B cell (primary cell): Measurements from ENCODE around the gene HOXC13. TPM values are rescaled to one million over a fixed set of nuclear protein-coding genes. Genes with fewer than 3 reads are reported as not detected.

Experiments used
- ATAC-seq: fragments of 200-7000 bp; cut with Tn5 transposase; one replicate; pipeline ENCODE4 v1.10.0; 2021; ENCODE audit warnings: low read depth, mild to moderate bottlenecking, moderate number of reproducible peaks, moderate library complexity
- CTCF ChIA-PET: fragments of 350-600 bp; sonication (Branson Sonifier 250); formaldehyde crosslinking; loops from one replicate; lab custom pipeline; 2021; ENCODE audit warnings: antibody characterized with exemption, inconsistent platforms; lab: Charles Lee
- POLR2A ChIA-PET: fragments of 350-600 bp; sonication (Branson Sonifier 250); formaldehyde crosslinking; loops from one replicate; lab custom pipeline; 2021; ENCODE audit warnings: antibody characterized with exemption; lab: Charles Lee
- DNase-seq: peaks from one replicate; pipeline ENCODE4 v3.0.0; 2013
- H2AFZ ChIP-seq: 2 replicates; pipeline ENCODE4 v1.6.1; 2012; ENCODE audit warnings: mild to moderate bottlenecking, low read depth, low read length; ENCODE audit not compliant: insufficient read depth, poor library complexity, severe bottlenecking
- H3K27ac ChIP-seq, 2 donors: 1 replicate in 1 of 2; 2 replicates in 1 of 2; pipeline ENCODE4 v1.5.1; 2012 to 2013; ENCODE audit warnings: low read length in 2 of 2, mild to moderate bottlenecking in 2 of 2, moderate library complexity in 1 of 2
- H3K27me3 ChIP-seq, 4 experiments: fragments of 200-600 bp in 1 of 4; sonication (generic) in 1 of 4; replicated peaks in 1 of 4; 1 replicate in 2 of 4; 2 replicates in 2 of 4; pipeline versions ENCODE4 v1.6.1 to v1.7.0; 2013 to 2016; ENCODE audit warnings: low read length in 3 of 4, mild to moderate bottlenecking in 2 of 4, mixed read lengths in 1 of 4, moderate library complexity in 1 of 4; ENCODE audit not compliant: insufficient read depth in 4 of 4, control insufficient read depth in 3 of 4; ENCODE audit errors: control extremely low read depth in 1 of 4
- H3K36me3 ChIP-seq, 2 experiments: replicated peaks in 1 of 2; 1 replicate in 1 of 2; 2 replicates in 1 of 2; pipeline versions ENCODE4 v1.6.1 to v1.7.1; 2013; ENCODE audit warnings: low read length in 1 of 2; ENCODE audit not compliant: insufficient read depth in 2 of 2, control insufficient read depth in 1 of 2; ENCODE audit errors: control extremely low read depth in 1 of 2, extremely low read depth in 1 of 2
- H3K4me1 ChIP-seq, 2 donors: fragments of 200-600 bp in 1 of 2; sonication (generic) in 1 of 2; 1 replicate in 1 of 2; 2 replicates in 1 of 2; pipeline versions ENCODE4 v1.5.1 to v1.6.1; 2013 to 2017; ENCODE audit warnings: low read length in 2 of 2; ENCODE audit not compliant: control insufficient read depth in 2 of 2, insufficient read depth in 2 of 2
- H3K4me2 ChIP-seq: replicated peaks from 2 replicates; pipeline ENCODE3; 2012; ENCODE audit warnings: mild to moderate bottlenecking, low read depth, low read length; ENCODE audit not compliant: poor library complexity, severe bottlenecking
- H3K4me3 ChIP-seq, 5 experiments: fragments of 200-600 bp in 1 of 5; sonication (generic) in 1 of 5; 1 replicate in 3 of 5; 2 replicates in 2 of 5; pipeline versions ENCODE4 v1.5.1 to v1.7.0; 2011 to 2016; ENCODE audit warnings: low read length in 4 of 5, mild to moderate bottlenecking in 4 of 5, low read depth in 2 of 5, control low read depth in 1 of 5, moderate library complexity in 1 of 5; ENCODE audit not compliant: insufficient read depth in 1 of 5; ENCODE audit errors: control extremely low read depth in 1 of 5, extremely low read depth in 1 of 5
- H3K79me2 ChIP-seq: fragments of 200-600 bp; sonication (generic); one replicate; pipeline ENCODE4 v1.6.0; 2016; ENCODE audit warnings: low read length; ENCODE audit not compliant: control insufficient read depth, insufficient read depth
- H3K9ac ChIP-seq: fragments of 200-600 bp; sonication (generic); 2 replicates; pipeline ENCODE4 v1.6.1; 2017; ENCODE audit warnings: mild to moderate bottlenecking, low read length, moderate library complexity
- H3K9me3 ChIP-seq, 3 donors: one replicate each; pipeline versions ENCODE4 v1.6.1 to v1.7.1; 2013; ENCODE audit warnings: low read length in 2 of 3; ENCODE audit not compliant: control insufficient read depth in 2 of 3, insufficient read depth in 1 of 3; ENCODE audit errors: control extremely low read depth in 1 of 3
- H4K20me1 ChIP-seq: 2 replicates; pipeline ENCODE4 v1.6.0; 2012; ENCODE audit warnings: mild to moderate bottlenecking, low read length; ENCODE audit not compliant: insufficient read depth, control insufficient read depth, poor library complexity, severe bottlenecking
- H3K27ac Mint-ChIP-seq: one replicate; pipeline ENCODE4 v1.8.0; 2021; ENCODE audit warnings: mixed read lengths
- H3K27me3 Mint-ChIP-seq: one replicate; pipeline ENCODE4 v1.8.0; 2021; ENCODE audit warnings: mixed read lengths
- H3K4me1 Mint-ChIP-seq: one replicate; pipeline ENCODE4 v1.8.0; 2021; ENCODE audit warnings: mixed read lengths
- H3K4me3 Mint-ChIP-seq: one replicate; pipeline ENCODE4 v1.8.0; 2021; ENCODE audit warnings: mixed read lengths
- H3K9me3 Mint-ChIP-seq: one replicate; pipeline ENCODE4 v1.8.0; 2022; ENCODE audit warnings: mixed read lengths; ENCODE audit not compliant: insufficient read depth
- EZH2 ChIP-seq: IDR thresholded peaks from 2 replicates; pipeline ENCODE4 v1.6.1; 2012; ENCODE audit warnings: borderline replicate concordance, low read depth, mild to moderate bottlenecking, moderate library complexity, low read length; ENCODE audit not compliant: insufficient read depth, poor library complexity, severe bottlenecking
- WGBS: methylation state at CpG from one replicate; pipeline ENCODE4 v1.1.5; 2013; ENCODE audit warnings: missing lambda C conversion rate; ENCODE audit not compliant: insufficient coverage; 5-methylcytosine and 5-hydroxymethylcytosine counted together
- intact Hi-C: fragments of 100-400 bp; cut with micrococcal nuclease; formaldehyde crosslinking; loops from one replicate; pipeline ENCODE4 v1.10.0; 2022
- polyA plus RNA-seq: library from polyadenylated mRNA; depleted of rRNA; stranded (reverse); fragments of >200 nt; gene quantifications from 2 replicates; pipeline ENCODE4 v1.2.3, GENCODE V29; 2012
- total RNA-seq, 2 donors: library from RNA; stranded (reverse); fragments of 120-200 nt in 1 of 2; gene quantifications; 1 replicate in 1 of 2; 2 replicates in 1 of 2; pipeline versions ENCODE4 v1.2.3 to v1.2.4, GENCODE V29; 2013 to 2022
- TF ChIP-seq, protein P1 (sequence below): fragments of 200-600 bp; IDR thresholded peaks from one replicate; pipeline ENCODE4 v1.8.0; 2022; ENCODE audit warnings: antibody characterized with exemption, mild to moderate bottlenecking

HOXC13 gene
- total and polyA plus RNA-seq, 2 donors (not counting 1 experiment from before 2014, with no cell fraction given), result not detected

DNA sequence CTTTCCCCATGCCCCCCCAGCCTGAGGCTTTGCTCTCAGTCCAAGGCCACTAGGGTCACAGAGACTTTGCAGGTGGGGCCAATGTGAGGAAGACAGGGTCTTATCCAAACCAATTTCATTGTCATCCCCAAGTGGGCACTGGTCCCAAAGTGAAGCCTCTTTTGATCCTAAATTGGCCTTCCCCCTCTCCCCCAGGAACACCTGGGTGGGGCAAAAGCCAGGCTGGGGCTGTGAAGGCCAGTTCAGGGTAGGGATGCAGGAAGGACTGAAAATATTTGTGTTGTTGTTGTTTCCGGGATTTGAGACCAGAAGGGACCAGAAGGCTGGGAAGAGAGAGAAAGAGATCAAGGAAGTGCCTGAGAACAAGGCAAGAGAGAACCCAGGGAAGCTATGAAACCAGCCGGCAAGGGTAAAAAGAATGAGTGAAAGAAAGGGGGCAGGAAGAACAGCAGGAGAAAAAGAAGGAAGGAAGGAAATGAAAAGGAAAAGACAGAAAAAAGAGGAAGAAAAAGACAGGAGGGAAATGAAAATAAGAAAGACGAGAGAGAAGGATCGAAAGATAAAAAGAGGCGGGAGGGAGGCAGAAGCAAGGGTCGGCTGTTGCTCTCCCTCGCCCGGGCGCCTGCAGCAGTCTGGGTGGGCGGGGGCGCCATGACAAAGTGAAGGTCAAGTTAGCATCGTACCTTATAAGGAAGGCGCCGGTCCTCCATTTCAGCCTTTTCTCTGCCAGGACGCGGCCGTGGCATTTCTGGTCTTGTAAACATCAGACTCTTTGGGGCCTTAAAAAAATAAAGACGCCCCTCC is 26.9 kb downstream of the HOXC13 start:
- ChIA-PET CTCF (interaction anchor here (0.7 kb wide), 1 partner anchor 241 kb away, joined by 3 read pairs; no protein-coding TSS in a partner anchor), POLR2A (interaction anchor here (0.6 kb wide), 1 partner anchor 43 kb away, joined by 5 read pairs; the partner anchor contains the start of gene HOXC8)
- Histone ChIP-seq H2AFZ (no peak overlapping the region), H3K36me3 (no peaks in the 10 kb centered on the region), H3K4me3 (no peak overlapping the region), H3K9me3 (peaks cover 1 to 67% (median 3%) of the 10 kb centered on the region in 3 donors), H3K27me3 (peaks cover 1 to 99% (median 92%) of the 10 kb centered on the region in 4 experiments), H3K79me2 (no peaks in the 10 kb centered on the region), H4K20me1 (no peaks in the 10 kb centered on the region), H3K4me2 (peak overlapping the region; percentile 39), H3K27ac (no peak overlapping the region), H3K4me1 (peaks cover 28 to 54% of the 10 kb centered on the region in 2 donors), H3K9ac (no peak overlapping the region)
- intact Hi-C loops, result loop anchor here (5.0 kb wide), 1 partner anchor 67 kb away; the partner anchor contains the start of gene HOXC5
- DNase-seq, result peak; percentile 31
- Mint-ChIP-seq H3K9me3 (no peaks in the 10 kb centered on the region), H3K4me1 (peaks cover 21% of the 10 kb centered on the region), H3K27me3 (peaks cover 90% of the 10 kb centered on the region), H3K4me3 (peak overlapping the region; percentile 38), H3K27ac (no peak overlapping the region)
- no peak for ATAC-seq
- TF ChIP-seq EZH2, result peak; percentile 22
- TF ChIP-seq, protein P1, sequence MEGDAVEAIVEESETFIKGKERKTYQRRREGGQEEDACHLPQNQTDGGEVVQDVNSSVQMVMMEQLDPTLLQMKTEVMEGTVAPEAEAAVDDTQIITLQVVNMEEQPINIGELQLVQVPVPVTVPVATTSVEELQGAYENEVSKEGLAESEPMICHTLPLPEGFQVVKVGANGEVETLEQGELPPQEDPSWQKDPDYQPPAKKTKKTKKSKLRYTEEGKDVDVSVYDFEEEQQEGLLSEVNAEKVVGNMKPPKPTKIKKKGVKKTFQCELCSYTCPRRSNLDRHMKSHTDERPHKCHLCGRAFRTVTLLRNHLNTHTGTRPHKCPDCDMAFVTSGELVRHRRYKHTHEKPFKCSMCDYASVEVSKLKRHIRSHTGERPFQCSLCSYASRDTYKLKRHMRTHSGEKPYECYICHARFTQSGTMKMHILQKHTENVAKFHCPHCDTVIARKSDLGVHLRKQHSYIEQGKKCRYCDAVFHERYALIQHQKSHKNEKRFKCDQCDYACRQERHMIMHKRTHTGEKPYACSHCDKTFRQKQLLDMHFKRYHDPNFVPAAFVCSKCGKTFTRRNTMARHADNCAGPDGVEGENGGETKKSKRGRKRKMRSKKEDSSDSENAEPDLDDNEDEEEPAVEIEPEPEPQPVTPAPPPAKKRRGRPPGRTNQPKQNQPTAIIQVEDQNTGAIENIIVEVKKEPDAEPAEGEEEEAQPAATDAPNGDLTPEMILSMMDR, result no peak
- WGBS, result 5% methylated on average over 18 of the region's 18 CpGs

DNA sequence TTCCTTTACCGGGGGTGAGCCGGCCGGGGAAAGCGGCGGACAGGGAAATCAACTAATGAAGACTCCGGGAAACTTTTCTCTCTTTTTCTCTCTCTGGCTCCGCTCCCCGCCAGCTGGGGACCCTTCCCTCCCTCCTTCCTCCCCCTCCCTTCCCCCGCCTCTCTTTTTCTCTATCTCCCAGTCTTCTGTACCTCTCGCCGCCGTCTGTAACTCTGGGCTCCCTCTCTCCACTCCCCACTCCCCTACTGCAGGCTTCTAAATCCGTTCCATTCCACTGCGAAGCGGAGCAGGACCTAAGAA is 27.4 kb downstream of the HOXC13 start:
- H3K9me3 ChIP-seq, result peaks cover 1 to 61% (median 3%) of the 10 kb centered on the region in 3 donors
- H3K79me2 ChIP-seq, result no peaks in the 10 kb centered on the region
- no peak overlapping the region for H3K4me3 ChIP-seq
- peaks cover 23 to 50% of the 10 kb centered on the region in 2 donors for H3K4me1 ChIP-seq
- TF ChIP-seq, protein P1, result no peak
- TF ChIP-seq EZH2, result no peak
- Mint-ChIP-seq H3K4me1 (peaks cover 20% of the 10 kb centered on the region), H3K9me3 (no peaks in the 10 kb centered on the region), H3K4me3 (no peak overlapping the region), H3K27ac (no peak overlapping the region), H3K27me3 (peaks cover 93% of the 10 kb centered on the region)
- no peak for DNase-seq
- CTCF ChIA-PET, result no interaction called here
- H3K9ac ChIP-seq, result no peak overlapping the region
- POLR2A ChIA-PET, result no interaction called here
- no peak overlapping the region for H2AFZ ChIP-seq
- no peaks in the 10 kb centered on the region for H4K20me1 ChIP-seq
- H3K4me2 ChIP-seq, result peak overlapping the region; percentile 39
- no peak overlapping the region for H3K27ac ChIP-seq
- H3K27me3 ChIP-seq, result peaks cover 1 to 99% (median 92%) of the 10 kb centered on the region in 4 experiments
- ATAC-seq, result no peak
- WGBS, result 9% methylated on average over 9 of the region's 15 CpGs
- H3K36me3 ChIP-seq, result no peaks in the 10 kb centered on the region
- intact Hi-C loops, result loop anchor here (5.0 kb wide), 1 partner anchor 66 kb away; the partner anchor contains the start of gene HOXC5
